ENCODE measurements around the gene RFPL4AL1. TPM values are rescaled to one million over a fixed set of nuclear protein-coding genes. Genes with fewer than 3 reads are reported as not detected.

RFPL4AL1 gene
- total RNA-seq = not detected in 2 replicates

DNA sequence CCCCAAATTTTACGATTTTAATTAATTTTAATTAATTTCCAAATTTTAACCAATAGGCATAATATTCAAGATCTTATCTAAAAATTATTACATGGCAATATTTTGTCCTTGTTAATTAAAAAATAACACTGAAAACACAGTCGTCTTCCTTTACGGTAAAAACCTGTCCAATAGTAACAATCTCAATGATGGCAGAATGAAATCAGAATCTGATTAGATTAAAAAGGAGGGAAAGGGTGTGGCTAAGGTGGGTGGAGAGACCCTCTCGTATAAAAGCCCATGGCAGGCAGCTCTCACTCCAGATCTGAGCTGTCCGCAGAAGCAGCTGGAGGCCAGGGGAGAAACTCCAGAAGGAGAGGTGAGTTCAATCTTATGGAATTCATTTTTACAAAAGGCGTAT is at the start of gene RFPL4AL1:
Gene RFPL4AL1, plus strand, starts transcription at position 301 of the 400 bp plus-strand sequence. CDS start 2,687 bp downstream, outside the sequence.

DNA sequence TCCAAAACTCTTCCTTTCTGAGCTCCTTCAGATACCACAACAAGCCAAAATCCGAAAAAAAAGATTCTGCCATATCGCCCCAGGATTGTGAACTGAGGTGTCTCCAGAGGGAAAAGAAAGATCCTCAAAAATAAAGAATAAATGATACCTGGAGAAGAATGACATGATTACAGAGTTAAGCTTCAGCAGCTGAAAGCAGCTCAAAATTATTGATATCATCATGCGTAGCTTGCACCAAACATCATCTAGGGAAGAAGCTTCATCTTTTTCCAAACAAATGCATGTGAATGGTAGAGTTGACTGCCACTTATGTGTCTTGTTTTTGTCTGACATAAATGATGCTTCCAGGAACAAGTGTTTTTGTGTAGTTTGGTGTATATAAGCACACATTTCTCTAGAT is 30.6 kb upstream of the RFPL4AL1 start, which contains the start of gene NLRP9:
Gene NLRP9, minus strand, starts transcription at position 101 of the 400 bp plus-strand sequence. Its CDS starts 28 bp downstream, at position 73.

GRCh38 chr19:55758797-55759196 is 10.1 kb upstream of the RFPL4AL1 start, which contains the start of gene RFPL4A:
TSS of gene RFPL4A (plus strand) at chr19:55759097. CDS start at chr19:55761801, 2,704 bp downstream.

Other genes with a start within 250 kb of the RFPL4AL1 start
- not detected in 2 replicates for gene SBK2, start 232.0 kb upstream of the RFPL4AL1 start, total RNA-seq
- not detected in 2 replicates for gene SBK3, start 223.6 kb upstream of the RFPL4AL1 start, total RNA-seq
- gene ZNF579, start 188.3 kb upstream of the RFPL4AL1 start, total RNA-seq = 10.7 and 11.9 TPM in 2 replicates
- gene FIZ1, start 169.6 kb upstream of the RFPL4AL1 start, total RNA-seq = 4.8 and 6.1 TPM in 2 replicates
- gene ZNF524, start 168.8 kb upstream of the RFPL4AL1 start, total RNA-seq = 25.6 and 46.4 TPM in 2 replicates
- gene ZNF865, start 163.5 kb upstream of the RFPL4AL1 start, total RNA-seq = 4.6 and 4.9 TPM in 2 replicates
- gene ZNF784, start 144.6 kb upstream of the RFPL4AL1 start, total RNA-seq = 4.7 and 5.2 TPM in 2 replicates
- 27.0 and 32.3 TPM in 2 replicates for gene ZNF580, start 128.1 kb upstream of the RFPL4AL1 start, total RNA-seq
- 29.1 and 59.8 TPM in 2 replicates for gene ZNF581, start 125.5 kb upstream of the RFPL4AL1 start, total RNA-seq
- gene CCDC106, start 120.9 kb upstream of the RFPL4AL1 start, total RNA-seq = 19.0 and 19.8 TPM in 2 replicates
- 82.9 and 105 TPM in 2 replicates for gene U2AF2, start 114.1 kb upstream of the RFPL4AL1 start, total RNA-seq
- 119 and 121 TPM in 2 replicates for gene EPN1, start 93.9 kb upstream of the RFPL4AL1 start, total RNA-seq
- not detected in 2 replicates for gene NLRP9, start 30.7 kb upstream of the RFPL4AL1 start, total RNA-seq
- not detected in 2 replicates for gene RFPL4A, start 10.0 kb upstream of the RFPL4AL1 start, total RNA-seq
- not detected in 2 replicates for gene NLRP11, start 62.9 kb downstream of the RFPL4AL1 start, total RNA-seq
- gene NLRP4, start 67.4 kb downstream of the RFPL4AL1 start, total RNA-seq = not detected in 2 replicates
- not detected in 2 replicates for gene NLRP13, start 163.2 kb downstream of the RFPL4AL1 start, total RNA-seq
- gene NLRP8, start 178.7 kb downstream of the RFPL4AL1 start, total RNA-seq = not detected in 2 replicates
- not detected in 2 replicates for gene NLRP5, start 217.7 kb downstream of the RFPL4AL1 start, total RNA-seq

Measured in pericardium fibroblast (primary cell).